Measurements from ENCODE around the gene APOH. TPM values are rescaled to one million over a fixed set of nuclear protein-coding genes. Genes with fewer than 3 reads are reported as not detected.
A peak's percentile ranks its signal among the peaks of the same experiment; 100 is the strongest.

The APOH gene
- total RNA-seq, 1 donor from 2014 or later, result not detected

GRCh38 chr17:66169839-66170238 lies 59.4 kb downstream of the APOH start:
- Histone ChIP-seq H2AFZ (replicated peaks) (no peak overlapping the region), H3K79me2 (ENCODE audit: low read depth) (no peaks in the 10 kb centered on the region), H3F3A (ENCODE audit: low read depth) (no peaks in the 10 kb centered on the region), H3K27ac (no peak overlapping the region), H3K4me3 (no peak overlapping the region), H4K20me1 (ENCODE audit: low read depth) (no peaks in the 10 kb centered on the region), H3K27me3 (no peaks in the 10 kb centered on the region), H3K4me1 (no peaks in the 10 kb centered on the region), H3K36me3 (peaks cover 7% of the 10 kb centered on the region), H3K9ac (no peak overlapping the region), H3K4me2 (no peak overlapping the region), H3K9me3 (ENCODE audit: low read depth) (no peaks in the 10 kb centered on the region)
- DNase-seq (ENCODE audit: low spot score), result no peak
- no peaks in the 10 kb centered on the region for H3K9me3 Mint-ChIP-seq
- peaks cover 2% of the 10 kb centered on the region for H3K27me3 Mint-ChIP-seq (ENCODE audit: insufficient read depth, low read depth)
- H3K27ac Mint-ChIP-seq, result no peak overlapping the region
- peaks cover 15% of the 10 kb centered on the region for H3K36me3 Mint-ChIP-seq
- H3K4me1 Mint-ChIP-seq, result peaks cover 13% of the 10 kb centered on the region
- TF ChIP-seq EZH2phosphoT487 (IDR thresholded peaks at IDR 0.05) (no peak), CTCF (IDR thresholded peaks at IDR 0.05) (no peak), EZH2 (IDR thresholded peaks at IDR 0.05) (no peak)
- no peak overlapping the region for H3K4me3 Mint-ChIP-seq

- Histone ChIP-seq H3K4me1 (no peaks in the 10 kb centered on the region), H3K27me3 (no peaks in the 10 kb centered on the region), H3K4me2 (no peak overlapping the region), H3F3A (ENCODE audit: low read depth) (no peaks in the 10 kb centered on the region), H3K27ac (no peak overlapping the region), H3K9ac (no peak overlapping the region), H3K4me3 (no peak overlapping the region), H3K79me2 (ENCODE audit: low read depth) (no peaks in the 10 kb centered on the region), H4K20me1 (ENCODE audit: low read depth) (no peaks in the 10 kb centered on the region), H3K9me3 (ENCODE audit: low read depth) (no peaks in the 10 kb centered on the region), H3K36me3 (no peaks in the 10 kb centered on the region), H2AFZ (replicated peaks) (no peak overlapping the region)
- no peak overlapping the region for H3K27ac Mint-ChIP-seq
- peaks cover 13% of the 10 kb centered on the region for H3K4me1 Mint-ChIP-seq
- H3K36me3 Mint-ChIP-seq, result peaks cover 6% of the 10 kb centered on the region
- DNase-seq (ENCODE audit: low spot score), result no peak
- TF ChIP-seq EZH2phosphoT487 (IDR thresholded peaks at IDR 0.05), result no peak
- H3K4me3 Mint-ChIP-seq, result no peak overlapping the region
- H3K27me3 Mint-ChIP-seq (ENCODE audit: insufficient read depth, low read depth), result peaks cover 2% of the 10 kb centered on the region
- no peaks in the 10 kb centered on the region for H3K9me3 Mint-ChIP-seq
Observed at GRCh38 chr17:66167189-66167815, 61.9 kb downstream of the APOH start.

- H3K4me2 ChIP-seq, result no peak overlapping the region
- TF ChIP-seq CTCF (IDR thresholded peaks at IDR 0.05) (peak; percentile 79), EZH2phosphoT487 (IDR thresholded peaks at IDR 0.05) (no peak), EZH2 (IDR thresholded peaks at IDR 0.05) (no peak)
- peak; percentile 54 for DNase-seq (ENCODE audit: low spot score)
- H3K9ac ChIP-seq, result no peak overlapping the region
- H3K4me3 ChIP-seq, result no peak overlapping the region
- no peaks in the 10 kb centered on the region for H3K4me1 ChIP-seq
- H3K27me3 ChIP-seq, result no peaks in the 10 kb centered on the region
- no peaks in the 10 kb centered on the region for H3K79me2 ChIP-seq (ENCODE audit: low read depth)
- Mint-ChIP-seq H3K4me1 (peaks cover 13% of the 10 kb centered on the region), H3K27me3 (ENCODE audit: insufficient read depth, low read depth) (peaks cover 2% of the 10 kb centered on the region), H3K4me3 (no peak overlapping the region), H3K9me3 (peaks cover 12% of the 10 kb centered on the region), H3K36me3 (peaks cover 18% of the 10 kb centered on the region), H3K27ac (no peak overlapping the region)
- H3K9me3 ChIP-seq (ENCODE audit: low read depth), result peaks cover 5% of the 10 kb centered on the region
- no peaks in the 10 kb centered on the region for H4K20me1 ChIP-seq (ENCODE audit: low read depth)
- peaks cover 2% of the 10 kb centered on the region for H3K36me3 ChIP-seq
- H3F3A ChIP-seq (ENCODE audit: low read depth), result no peaks in the 10 kb centered on the region
- no peak overlapping the region for H3K27ac ChIP-seq
- H2AFZ ChIP-seq (replicated peaks), result no peak overlapping the region
Observed at GRCh38 chr17:66165537-66166123, 63.6 kb downstream of the APOH start.

Small RNAs within 50 kb of the gene (small RNA-seq; reads per million reads assigned to genes)
- gene RNA5SP444, result not detected

Other genes starting within 250 kb of the APOH start
- 6.9 and 9.7 TPM in 2 replicates for gene CEP112, start 37.3 kb downstream of the APOH start, total RNA-seq (ENCODE audit: low replicate concordance)
- 1.7 and 2.1 TPM in 2 replicates for gene PRKCA, start 73.2 kb upstream of the APOH start, total RNA-seq (ENCODE audit: low replicate concordance)